PFSK-1 (cell line): ENCODE results near the gene ATP8B4.

Source experiments
- FOXP2 ChIP-seq: optimal IDR thresholded peaks from 2 replicates; pipeline ENCODE3; 2011; ENCODE audit warnings: borderline replicate concordance, control low read depth, inconsistent platforms; ENCODE audit not compliant: insufficient read depth; ENCODE audit errors: extremely low read length, extremely low read depth
- POLR2AphosphoS5 ChIP-seq: IDR thresholded peaks from 2 replicates; pipeline ENCODE4 v1.6.1; 2012; ENCODE audit warnings: low read depth, mild to moderate bottlenecking, control low read depth, low read length, moderate library complexity
- REST ChIP-seq, 2 experiments: IDR thresholded peaks; 2 replicates each; pipeline versions ENCODE4 v1.6.1 to v1.8.0; 2011 to 2012; ENCODE audit warnings: low read depth in 2 of 2, low read length in 2 of 2, control low read depth in 1 of 2, inconsistent platforms in 1 of 2, mild to moderate bottlenecking in 1 of 2, moderate library complexity in 1 of 2; ENCODE audit not compliant: insufficient read depth in 1 of 2
- SIN3A ChIP-seq: IDR thresholded peaks from 2 replicates; pipeline ENCODE4 v1.6.1; 2012; ENCODE audit warnings: mild to moderate bottlenecking, low read length, moderate library complexity, borderline replicate concordance; ENCODE audit not compliant: insufficient read depth
- TAF1 ChIP-seq: IDR thresholded peaks from 2 replicates; pipeline ENCODE4 v1.6.1; 2012; ENCODE audit warnings: low read length, control low read depth, borderline replicate concordance; ENCODE audit not compliant: insufficient read depth

Gene ATP8B4

GRCh38 chr15:49868348-49868747 is 250.7 kb downstream of the ATP8B4 start:
- TF ChIP-seq POLR2AphosphoS5 (no peak), REST (IDR thresholded peaks at IDR 0.05; ENCODE audit: insufficient read depth in 1 of 2, low read depth in 2 of 2, low read length in 2 of 2) (no peak), SIN3A (no peak), TAF1 (no peak), FOXP2 (no peak)

GRCh38 chr15:49865925-49866757 is 252.9 kb downstream of the ATP8B4 start:
- TF ChIP-seq FOXP2: no peak
- no peak for TF ChIP-seq REST (IDR thresholded peaks at IDR 0.05; ENCODE audit: insufficient read depth in 1 of 2, low read depth in 2 of 2, low read length in 2 of 2)
- TF ChIP-seq SIN3A: no peak
- no peak for TF ChIP-seq TAF1
- TF ChIP-seq POLR2AphosphoS5: no peak

- TF ChIP-seq POLR2AphosphoS5 (no peak), TAF1 (no peak), FOXP2 (no peak), SIN3A (no peak), REST (IDR thresholded peaks at IDR 0.05; ENCODE audit: insufficient read depth in 1 of 2, low read depth in 2 of 2, low read length in 2 of 2) (no peak)
Observed at GRCh38 chr15:49864251-49864650, 254.8 kb downstream of the ATP8B4 start.

GRCh38 chr15:49863431-49864224 is 255.4 kb downstream of the ATP8B4 start:
- no peak for TF ChIP-seq TAF1
- TF ChIP-seq SIN3A: no peak
- no peak for TF ChIP-seq REST (IDR thresholded peaks at IDR 0.05; ENCODE audit: insufficient read depth in 1 of 2, low read depth in 2 of 2, low read length in 2 of 2)
- TF ChIP-seq POLR2AphosphoS5: no peak
- no peak for TF ChIP-seq FOXP2
